ENCODE data around the gene KCNJ1. TPM values are rescaled to one million over a fixed set of nuclear protein-coding genes. Genes with fewer than 3 reads are reported as not detected.

KCNJ1 gene
- total and polyA plus RNA-seq, 9 of the 15 experiments (the other 6 are each of a cell fraction or from before 2014, with no cell fraction given) = not detected

DNA sequence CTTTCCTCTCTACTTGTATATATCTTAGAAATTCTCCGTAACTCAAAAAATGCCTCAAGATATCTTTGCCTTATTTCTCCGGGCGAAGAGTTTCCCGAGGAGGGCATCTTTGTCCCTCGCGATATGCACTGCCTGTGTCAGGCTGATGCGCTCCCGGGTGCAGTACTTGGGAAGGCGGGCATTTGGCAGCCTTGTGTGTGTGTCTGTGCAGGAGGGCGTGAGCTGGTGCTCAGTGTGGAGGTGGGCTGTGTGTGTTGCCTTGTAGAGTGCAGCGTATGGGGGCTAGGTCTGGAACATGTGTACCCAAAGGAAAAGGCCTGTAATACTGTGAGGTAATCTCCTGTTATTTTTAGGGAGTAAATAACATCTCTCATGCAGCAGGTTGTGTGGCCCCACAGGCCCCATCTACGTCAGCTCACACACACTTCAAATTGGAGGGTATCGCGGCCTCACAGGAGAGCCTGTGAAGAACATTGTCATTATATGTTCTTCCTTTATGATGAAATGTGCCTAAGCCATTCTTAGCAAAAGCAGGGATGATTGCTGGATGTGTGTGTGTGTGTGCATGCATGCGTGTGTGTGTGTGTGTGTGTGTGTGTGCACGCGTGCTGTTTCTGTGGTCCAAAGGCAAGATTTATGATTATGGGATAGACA is 77.5 kb downstream of the KCNJ1 start (continued):
- TF ChIP-seq, protein P1, sequence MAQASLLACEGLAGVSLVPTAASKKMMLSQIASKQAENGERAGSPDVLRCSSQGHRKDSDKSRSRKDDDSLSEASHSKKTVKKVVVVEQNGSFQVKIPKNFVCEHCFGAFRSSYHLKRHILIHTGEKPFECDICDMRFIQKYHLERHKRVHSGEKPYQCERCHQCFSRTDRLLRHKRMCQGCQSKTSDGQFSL (CRISPR knock-in tag; IDR thresholded peaks at IDR 0.05) = no peak
- TF ChIP-seq, protein P1 (tag; IDR thresholded peaks at IDR 0.05) = no peak

Other genes starting within 250 kb of the KCNJ1 start
- gene FLI1, start 173.2 kb downstream of the KCNJ1 start, total RNA-seq (2014; rRNA removed) = not detected in 2 replicates
- gene FLI1, start 173.2 kb downstream of the KCNJ1 start, total RNA-seq (2014; rRNA removed; fragmentation: Illumina TruSeq; extraction: Trizol) = not detected in 2 replicates
- gene FLI1, start 173.2 kb downstream of the KCNJ1 start, total RNA-seq (2015; rRNA removed; fragmentation: Illumina TruSeq; extraction: Trizol) = not detected in 2 replicates
- 0.18 and 0.25 TPM in 2 replicates for gene FLI1, start 173.2 kb downstream of the KCNJ1 start, total RNA-seq (2021)
- gene FLI1, start 173.2 kb downstream of the KCNJ1 start, polyA plus RNA-seq (2011; rRNA removed) = not detected in 2 replicates
- not detected in 2 replicates for gene FLI1, start 173.2 kb downstream of the KCNJ1 start, polyA plus RNA-seq (2014; fragmentation: Illumina TruSeq; extraction: Trizol)
- not detected for gene FLI1, start 173.2 kb downstream of the KCNJ1 start, polyA plus RNA-seq (2014; fragmentation: Nextera tagmentation; extraction: Ambion mirVana)
- not detected in 2 replicates for gene FLI1, start 173.2 kb downstream of the KCNJ1 start, polyA plus RNA-seq (2014; rRNA removed)
- not detected in 2 replicates for gene KCNJ5, start 24.1 kb upstream of the KCNJ1 start, total RNA-seq (2014; rRNA removed)
- not detected in 2 replicates for gene KCNJ5, start 24.1 kb upstream of the KCNJ1 start, total RNA-seq (2014; rRNA removed; fragmentation: Illumina TruSeq; extraction: Trizol)
- not detected in 2 replicates for gene KCNJ5, start 24.1 kb upstream of the KCNJ1 start, total RNA-seq (2015; rRNA removed; fragmentation: Illumina TruSeq; extraction: Trizol)
- 0.04 and 0.07 TPM in 2 replicates for gene KCNJ5, start 24.1 kb upstream of the KCNJ1 start, total RNA-seq (2021)
- not detected in 2 replicates for gene KCNJ5, start 24.1 kb upstream of the KCNJ1 start, polyA plus RNA-seq (2011; rRNA removed)
- not detected in 2 replicates for gene KCNJ5, start 24.1 kb upstream of the KCNJ1 start, polyA plus RNA-seq (2014; fragmentation: Illumina TruSeq; extraction: Trizol)
- gene KCNJ5, start 24.1 kb upstream of the KCNJ1 start, polyA plus RNA-seq (2014; fragmentation: Nextera tagmentation; extraction: Ambion mirVana) = not detected
- gene KCNJ5, start 24.1 kb upstream of the KCNJ1 start, polyA plus RNA-seq (2014; rRNA removed) = not detected in 2 replicates
- not detected in 2 replicates for gene TP53AIP1, start 75.6 kb upstream of the KCNJ1 start, total RNA-seq (2014; rRNA removed)
- gene TP53AIP1, start 75.6 kb upstream of the KCNJ1 start, total RNA-seq (2014; rRNA removed; fragmentation: Illumina TruSeq; extraction: Trizol) = not detected in 2 replicates
- gene TP53AIP1, start 75.6 kb upstream of the KCNJ1 start, total RNA-seq (2015; rRNA removed; fragmentation: Illumina TruSeq; extraction: Trizol) = not detected in 2 replicates
- gene TP53AIP1, start 75.6 kb upstream of the KCNJ1 start, total RNA-seq (2021) = not detected in 2 replicates
- gene TP53AIP1, start 75.6 kb upstream of the KCNJ1 start, polyA plus RNA-seq (2011; rRNA removed) = not detected in 2 replicates
- gene TP53AIP1, start 75.6 kb upstream of the KCNJ1 start, polyA plus RNA-seq (2014; fragmentation: Illumina TruSeq; extraction: Trizol) = not detected in 2 replicates
- gene TP53AIP1, start 75.6 kb upstream of the KCNJ1 start, polyA plus RNA-seq (2014; fragmentation: Nextera tagmentation; extraction: Ambion mirVana) = not detected
- gene TP53AIP1, start 75.6 kb upstream of the KCNJ1 start, polyA plus RNA-seq (2014; rRNA removed) = not detected in 2 replicates